Activated naive CD4-positive, alpha-beta T cell treated with anti-CD3 and anti-CD28 coated beads, Interleukin-2, amount 10 ng/mL, durations not matched to agents 5 hours and 36 hours (primary cell): ENCODE results near the gene NUP42. TPM values are rescaled to one million over a fixed set of nuclear protein-coding genes. Genes with fewer than 3 reads are reported as not detected.

Experiments
- total RNA-seq, 2 experiments: library from RNA; stranded (reverse); gene quantifications; one replicate each; pipeline ENCODE4 v1.2.3, GENCODE V29; 2021

Gene NUP42
- total RNA-seq: 10 to 100 TPM; 34.2 to 35.8 TPM

GRCh38 chr7:23181684-23182553 lies at the start of gene NUP42:
Gene NUP42 (plus strand): TSS chr7:23182048. CDS start chr7:23182086, 38 bp downstream.

GRCh38 chr7:23246555-23246954 lies 64.7 kb downstream of the NUP42 start, which contains the start of gene GPNMB:
Gene GPNMB (plus strand): TSS chr7:23246775. CDS start chr7:23246858, 83 bp downstream.

Other genes starting within 250 kb of the NUP42 start
- gene HYCC1, start 167.9 kb upstream of the NUP42 start, total RNA-seq: 10 to 100 TPM; 70.5 to 70.8 TPM
- gene KLHL7, start 76.3 kb upstream of the NUP42 start, total RNA-seq: 10 to 100 TPM; 17.3 to 19.8 TPM
- under 1 TPM in 1 of 2 experiments, not detected in 1; 0.10 TPM for gene GPNMB, start 64.7 kb downstream of the NUP42 start, total RNA-seq
- 10 to 100 TPM; 41.7 to 45.4 TPM for gene MALSU1, start 117.3 kb downstream of the NUP42 start, total RNA-seq